Hepatocyte (in vitro differentiated cells): ENCODE results near the gene TGFBR3L. TPM values are rescaled to one million over a fixed set of nuclear protein-coding genes. Genes with fewer than 3 reads are reported as not detected.

Source experiments
- DNase-seq: peaks from one replicate; pipeline ENCODE4 v3.0.0-alpha.2; 2016; ENCODE audit warnings: low spot score
- H2AFZ ChIP-seq: fragments of 200-600 bp; sonication (generic); 2 replicates; pipeline ENCODE4 v1.6.0; 2016; ENCODE audit warnings: antibody characterized with exemption, mild to moderate bottlenecking
- H3K27ac ChIP-seq: fragments of 200-600 bp; sonication (generic); 2 replicates; pipeline ENCODE4 v1.5.1; 2016; ENCODE audit warnings: mild to moderate bottlenecking
- H3K27me3 ChIP-seq: fragments of 200-600 bp; sonication (generic); 2 replicates; pipeline ENCODE4 v1.6.1; 2016
- H3K36me3 ChIP-seq: fragments of 200-600 bp; sonication (generic); replicated peaks from 2 replicates; pipeline ENCODE4 v1.5.1; 2016; ENCODE audit warnings: low read depth; ENCODE audit not compliant: insufficient read depth
- H3K4me1 ChIP-seq: fragments of 200-600 bp; sonication (generic); 2 replicates; pipeline ENCODE4 v1.5.1; 2016; ENCODE audit warnings: mild to moderate bottlenecking, moderate library complexity; ENCODE audit not compliant: insufficient read depth
- H3K4me2 ChIP-seq: fragments of 200-600 bp; sonication (generic); 2 replicates; pipeline ENCODE4 v1.6.0; 2016
- H3K4me3 ChIP-seq: fragments of 200-600 bp; sonication (generic); 2 replicates; pipeline ENCODE4 v1.5.1; 2016; ENCODE audit warnings: mild to moderate bottlenecking
- H3K79me2 ChIP-seq: fragments of 200-600 bp; sonication (generic); 2 replicates; pipeline ENCODE4 v1.6.0; 2017; ENCODE audit warnings: mild to moderate bottlenecking
- H3K9me2 ChIP-seq: fragments of 200-600 bp; sonication (generic); replicated peaks from 2 replicates; pipeline ENCODE4 v1.6.0; 2017; ENCODE audit warnings: mild to moderate bottlenecking; ENCODE audit not compliant: insufficient read depth
- H3K9me3 ChIP-seq: fragments of 200-600 bp; sonication (generic); 2 replicates; pipeline ENCODE4 v1.5.1; 2016; ENCODE audit warnings: low read depth, mild to moderate bottlenecking
- H4K20me1 ChIP-seq: fragments of 200-600 bp; sonication (generic); 2 replicates; pipeline ENCODE4 v1.6.0; 2016; ENCODE audit warnings: mild to moderate bottlenecking; ENCODE audit not compliant: insufficient read depth, poor library complexity, severe bottlenecking
- CTCF ChIP-seq: fragments of 200-600 bp; sonication (generic); IDR thresholded peaks from 2 replicates; pipeline ENCODE4 v1.5.1; 2016; ENCODE audit warnings: antibody characterized with exemption, mild to moderate bottlenecking; ENCODE audit not compliant: poor library complexity
- EZH2 ChIP-seq: fragments of 200-600 bp; sonication (generic); IDR thresholded peaks from 2 replicates; pipeline ENCODE4 v1.6.1; 2016; ENCODE audit warnings: antibody characterized with exemption, mild to moderate bottlenecking, borderline replicate concordance
- EZH2phosphoT487 ChIP-seq: fragments of 200-600 bp; sonication (generic); IDR thresholded peaks from one replicate; pipeline ENCODE4 v1.6.1; 2018; ENCODE audit warnings: antibody characterized with exemption, mild to moderate bottlenecking, low read depth, moderate library complexity; ENCODE audit not compliant: unreplicated experiment, severe bottlenecking
- WGBS: methylation state at CpG from one replicate; pipeline ENCODE4 v1.1.6; 2016; ENCODE audit warnings: low lambda C conversion rate; ENCODE audit errors: missing lambda C conversion rate; 5-methylcytosine and 5-hydroxymethylcytosine counted together
- polyA plus RNA-seq: library from polyadenylated mRNA; unstranded; fragments of >200 nt; fragmentation: Nextera tagmentation; extraction: Ambion mirVana; gene quantifications from 2 replicates; pipeline ENCODE4 v1.2.1, GENCODE V29; 2016
- total RNA-seq: library from RNA; depleted of rRNA; stranded (reverse); fragments of >200 nt; gene quantifications from 2 replicates; pipeline ENCODE4 v1.2.3, GENCODE V29; 2014

TGFBR3L gene
- total and polyA plus RNA-seq, 2 experiments from 2014 or later = 8.5 TPM; not detected in 1

DNA sequence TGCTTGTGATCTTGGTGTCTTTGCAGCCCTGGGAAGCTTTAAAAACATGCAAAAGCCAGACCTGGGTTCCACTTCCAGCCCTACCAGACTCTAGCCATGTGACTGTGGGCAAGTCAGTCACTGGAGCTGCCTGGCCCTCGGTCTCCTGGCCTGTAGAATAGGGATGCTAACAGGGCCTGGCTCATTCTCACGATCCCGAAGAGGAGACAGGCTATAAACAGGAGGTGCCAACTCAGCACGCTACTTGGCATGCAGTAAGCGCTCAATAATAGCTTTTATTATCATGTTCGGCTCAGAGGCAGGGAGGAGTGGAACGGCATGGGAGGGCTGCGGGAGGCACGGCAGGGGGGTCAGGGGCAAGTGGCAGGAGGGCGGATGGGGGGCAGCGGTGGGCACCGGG, 9.6 kb downstream of the TGFBR3L start:
- Histone ChIP-seq H3K36me3 (no peaks in the 10 kb centered on the region), H3K27me3 (no peaks in the 10 kb centered on the region), H3K9me3 (no peaks in the 10 kb centered on the region), H3K9me2 (no peaks in the 10 kb centered on the region), H3K4me2 (no peak overlapping the region), H3K27ac (no peak overlapping the region), H3K4me1 (peaks cover 30% of the 10 kb centered on the region), H4K20me1 (no peaks in the 10 kb centered on the region), H3K79me2 (no peaks in the 10 kb centered on the region), H3K4me3 (no peak overlapping the region), H2AFZ (no peak overlapping the region)
- 91% methylated on average over 7 of the region's 12 CpGs for WGBS
- no peak for DNase-seq
- TF ChIP-seq EZH2 = no peak
- no peak for TF ChIP-seq CTCF
- no peak for TF ChIP-seq EZH2phosphoT487

DNA sequence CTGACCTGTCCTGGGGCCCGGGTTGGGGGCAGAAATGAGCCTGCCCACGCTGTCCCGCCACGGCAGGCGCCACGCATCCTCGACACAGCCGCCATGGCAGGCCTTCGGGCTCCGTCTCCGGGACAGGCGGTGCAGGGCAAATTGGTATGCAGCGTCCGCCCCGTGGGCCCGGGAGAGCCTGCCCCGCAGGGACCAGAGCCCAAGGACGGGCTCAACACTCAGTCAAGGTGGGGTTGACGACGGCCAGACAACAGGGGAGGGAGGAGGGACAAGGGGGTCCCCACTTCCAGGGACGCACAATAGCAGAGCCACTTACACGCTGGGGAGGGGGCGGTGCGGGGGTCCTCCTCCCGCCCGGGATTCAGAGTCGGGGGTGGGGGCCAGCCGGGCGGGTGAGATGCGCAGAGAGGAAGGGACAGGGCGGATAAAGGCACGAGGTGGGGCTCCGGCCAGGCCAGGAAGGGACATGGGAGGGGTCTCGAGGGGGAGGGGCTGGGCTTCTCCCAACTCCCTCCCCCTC, 10.1 kb downstream of the TGFBR3L start:
- no peak overlapping the region for H2AFZ ChIP-seq
- no peaks in the 10 kb centered on the region for H3K79me2 ChIP-seq
- no peak overlapping the region for H3K27ac ChIP-seq
- H3K4me2 ChIP-seq = peak overlapping the region; percentile 98
- no peaks in the 10 kb centered on the region for H4K20me1 ChIP-seq
- H3K36me3 ChIP-seq = no peaks in the 10 kb centered on the region
- H3K4me3 ChIP-seq = no peak overlapping the region
- TF ChIP-seq EZH2 (no peak), EZH2phosphoT487 (no peak)
- no peaks in the 10 kb centered on the region for H3K27me3 ChIP-seq
- WGBS = 78% methylated on average over 15 of the region's 34 CpGs
- DNase-seq = no peak
- H3K9me3 ChIP-seq = no peaks in the 10 kb centered on the region
- no peaks in the 10 kb centered on the region for H3K9me2 ChIP-seq
- H3K4me1 ChIP-seq = peaks cover 34% of the 10 kb centered on the region

DNA sequence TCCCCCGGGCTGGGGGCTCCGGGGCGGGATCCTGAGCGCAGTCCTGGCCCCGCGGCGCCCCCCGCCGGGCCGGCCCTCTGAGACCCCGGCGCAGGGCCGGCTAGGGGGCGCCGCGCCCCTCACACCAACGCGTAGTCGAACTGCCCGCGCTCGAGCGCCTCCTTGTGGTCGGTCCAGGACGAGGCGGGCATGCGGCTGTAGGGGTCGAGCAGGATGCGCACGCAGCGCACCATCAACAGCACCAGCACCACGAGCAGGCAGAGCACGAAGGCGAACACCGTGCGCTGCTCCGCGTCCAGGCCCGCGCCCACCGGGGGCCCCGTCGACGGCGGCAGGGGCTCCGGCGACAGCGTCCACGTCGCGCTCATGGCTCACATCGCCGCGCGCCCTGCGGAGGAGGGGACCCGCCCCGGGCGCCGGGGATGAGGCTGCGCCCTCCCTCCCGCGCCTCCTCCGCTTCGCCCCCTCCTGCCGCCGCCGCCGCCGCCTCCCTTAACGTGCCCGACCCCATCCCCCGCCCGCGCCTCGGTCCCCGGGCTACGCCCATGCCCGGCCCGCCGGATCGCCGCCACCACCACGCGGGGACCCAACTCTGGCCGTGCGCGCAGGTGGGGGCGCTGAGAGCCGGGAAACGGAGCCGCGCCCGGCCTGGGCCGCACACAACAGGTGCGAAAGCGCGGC, 10.7 kb downstream of the TGFBR3L start:
- Histone ChIP-seq H3K9me2 (no peaks in the 10 kb centered on the region), H3K9me3 (no peaks in the 10 kb centered on the region), H3K27ac (no peak overlapping the region), H3K4me1 (peaks cover 35% of the 10 kb centered on the region), H3K79me2 (no peaks in the 10 kb centered on the region), H3K36me3 (no peaks in the 10 kb centered on the region), H3K27me3 (no peaks in the 10 kb centered on the region), H3K4me2 (peak overlapping the region; percentile 98), H2AFZ (peak overlapping the region; percentile 20), H4K20me1 (no peaks in the 10 kb centered on the region), H3K4me3 (peak overlapping the region; percentile 49)
- WGBS = under 1% methylated on average over 35 of the region's 98 CpGs
- TF ChIP-seq CTCF = peak; percentile 87
- no peak for TF ChIP-seq EZH2phosphoT487
- peak; percentile 94 for DNase-seq

GRCh38 chr19:7926021-7926726, 11.5 kb downstream of the TGFBR3L start, which contains the start of gene CTXN1:
CTXN1 (minus strand) TSS chr19:7926135; CDS start chr19:7925538, 597 bp downstream.
- no peaks in the 10 kb centered on the region for H3K9me3 ChIP-seq
- H3K4me2 ChIP-seq = peak within 1 kb of the TSS; percentile 98
- H3K4me1 ChIP-seq = peaks cover 32% of the 10 kb centered on the region
- peak; percentile 87 for DNase-seq
- no peak within 1 kb of the TSS for H3K27ac ChIP-seq
- TF ChIP-seq CTCF = no peak
- TF ChIP-seq EZH2 = no peak
- TF ChIP-seq EZH2phosphoT487 = no peak
- H3K27me3 ChIP-seq = no peaks in the 10 kb centered on the region
- 20% methylated on average over 16 of the region's 65 CpGs for WGBS
- H3K4me3 ChIP-seq = peak within 1 kb of the TSS; percentile 61
- H2AFZ ChIP-seq = peak within 1 kb of the TSS; percentile 20
- H3K79me2 ChIP-seq = no peaks in the 10 kb centered on the region
- H4K20me1 ChIP-seq = no peaks in the 10 kb centered on the region
- no peaks in the 10 kb centered on the region for H3K36me3 ChIP-seq
- no peaks in the 10 kb centered on the region for H3K9me2 ChIP-seq
